HEK293 (cell line): ENCODE data around the gene PLEKHD1.

Experiments
- BCL11A ChIP-seq: fragments of 450-650 bp; formaldehyde crosslinking; IDR thresholded peaks from 2 replicates; pipeline ENCODE4 v1.5.1; 2016; ENCODE audit warnings: low read depth, missing biosample characterization, missing genetic modification characterization
- KLF7 ChIP-seq: fragments of 450-650 bp; formaldehyde crosslinking; IDR thresholded peaks from 2 replicates; pipeline ENCODE4 v1.5.1; 2016; ENCODE audit warnings: missing biosample characterization, missing genetic modification characterization, borderline replicate concordance
- SALL2 ChIP-seq: fragments of 450-650 bp; formaldehyde crosslinking; IDR thresholded peaks from 2 replicates; pipeline ENCODE4 v1.5.0; 2017; ENCODE audit warnings: missing biosample characterization, mild to moderate bottlenecking, missing genetic modification characterization, borderline replicate concordance
- ZBTB1 ChIP-seq: fragments of 450-650 bp; formaldehyde crosslinking; IDR thresholded peaks from 2 replicates; pipeline ENCODE4 v1.5.1; 2016; ENCODE audit warnings: missing biosample characterization, missing genetic modification characterization
- ZFP69B ChIP-seq: fragments of 450-650 bp; formaldehyde crosslinking; IDR thresholded peaks from 2 replicates; pipeline ENCODE4 v1.5.1; 2016; ENCODE audit warnings: missing biosample characterization, missing genetic modification characterization
- ZNF292 ChIP-seq: fragments of 450-650 bp; formaldehyde crosslinking; IDR thresholded peaks from 2 replicates; pipeline ENCODE4 v1.5.1; 2016; ENCODE audit warnings: low read depth, missing biosample characterization, missing genetic modification characterization, borderline replicate concordance
- ZNF335 ChIP-seq: fragments of 450-650 bp; formaldehyde crosslinking; conservative IDR thresholded peaks from 2 replicates; pipeline ENCODE4 v1.5.1; 2016; ENCODE audit warnings: missing biosample characterization, missing genetic modification characterization
- ZNF404 ChIP-seq: fragments of 450-650 bp; formaldehyde crosslinking; IDR thresholded peaks from 2 replicates; pipeline ENCODE4 v1.5.1; 2017; ENCODE audit warnings: missing biosample characterization, missing genetic modification characterization
- ZNF639 ChIP-seq: fragments of 450-650 bp; formaldehyde crosslinking; IDR thresholded peaks from 2 replicates; pipeline ENCODE4 v1.5.1; 2016; ENCODE audit warnings: missing biosample characterization, missing genetic modification characterization
- ZNF660 ChIP-seq: fragments of 450-650 bp; IDR thresholded peaks from 2 replicates; pipeline ENCODE4 v1.5.1; 2018; ENCODE audit warnings: missing biosample characterization, mild to moderate bottlenecking, missing genetic modification characterization
- TF ChIP-seq, protein P1 (sequence below): fragments of 450-650 bp; formaldehyde crosslinking; IDR thresholded peaks from 2 replicates; pipeline ENCODE4 v1.5.1; 2016; ENCODE audit warnings: missing biosample characterization, missing genetic modification characterization

- no peak for TF ChIP-seq ZNF639
- no peak for TF ChIP-seq SALL2 (tag by site-specific recombination)
- TF ChIP-seq, protein P1, sequence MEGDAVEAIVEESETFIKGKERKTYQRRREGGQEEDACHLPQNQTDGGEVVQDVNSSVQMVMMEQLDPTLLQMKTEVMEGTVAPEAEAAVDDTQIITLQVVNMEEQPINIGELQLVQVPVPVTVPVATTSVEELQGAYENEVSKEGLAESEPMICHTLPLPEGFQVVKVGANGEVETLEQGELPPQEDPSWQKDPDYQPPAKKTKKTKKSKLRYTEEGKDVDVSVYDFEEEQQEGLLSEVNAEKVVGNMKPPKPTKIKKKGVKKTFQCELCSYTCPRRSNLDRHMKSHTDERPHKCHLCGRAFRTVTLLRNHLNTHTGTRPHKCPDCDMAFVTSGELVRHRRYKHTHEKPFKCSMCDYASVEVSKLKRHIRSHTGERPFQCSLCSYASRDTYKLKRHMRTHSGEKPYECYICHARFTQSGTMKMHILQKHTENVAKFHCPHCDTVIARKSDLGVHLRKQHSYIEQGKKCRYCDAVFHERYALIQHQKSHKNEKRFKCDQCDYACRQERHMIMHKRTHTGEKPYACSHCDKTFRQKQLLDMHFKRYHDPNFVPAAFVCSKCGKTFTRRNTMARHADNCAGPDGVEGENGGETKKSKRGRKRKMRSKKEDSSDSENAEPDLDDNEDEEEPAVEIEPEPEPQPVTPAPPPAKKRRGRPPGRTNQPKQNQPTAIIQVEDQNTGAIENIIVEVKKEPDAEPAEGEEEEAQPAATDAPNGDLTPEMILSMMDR (tag by site-specific recombination) = no peak
- TF ChIP-seq ZNF660 (tag by site-specific recombination) = no peak
- TF ChIP-seq BCL11A (tag by site-specific recombination) = no peak
- TF ChIP-seq ZFP69B (tag by site-specific recombination) = no peak
- TF ChIP-seq ZBTB1 (tag by site-specific recombination) = no peak
- TF ChIP-seq KLF7 (tag by site-specific recombination) = no peak
- no peak for TF ChIP-seq ZNF292 (tag by site-specific recombination)
- TF ChIP-seq ZNF335 (tag by site-specific recombination) = no peak
- no peak for TF ChIP-seq ZNF404
These were observed 4.4 kb upstream of the PLEKHD1 start for GRCh38 chr14:69480136-69480535.
